SK-N-SH (cell line): Measurements from ENCODE around the gene CEP162.

Experiments
- CTCF ChIP-seq: fragments of 200-600 bp; sonication (generic); IDR thresholded peaks from 2 replicates; pipeline ENCODE4 v1.6.1; 2017; ENCODE audit warnings: antibody characterized with exemption, mild to moderate bottlenecking, moderate library complexity
- EP300 ChIP-seq, 2 experiments: IDR thresholded peaks; 2 replicates each; pipeline versions ENCODE4 v1.4.0 to v1.6.1; 2012; ENCODE audit warnings: borderline replicate concordance in 1 of 2, low read depth in 1 of 2, low read length in 1 of 2
- FOXM1 ChIP-seq: IDR thresholded peaks from 2 replicates; pipeline ENCODE4 v1.4.0; 2012; ENCODE audit warnings: low read depth, mild to moderate bottlenecking
- IRF3 ChIP-seq: fragments of 150-350 bp; IDR thresholded peaks from 2 replicates; pipeline ENCODE4 v1.6.1; 2016; ENCODE audit warnings: mild to moderate bottlenecking, low read depth, low read length
- MAX ChIP-seq: IDR thresholded peaks from 2 replicates; pipeline ENCODE4 v1.4.0; 2012; ENCODE audit warnings: low read depth
- MXI1 ChIP-seq: IDR thresholded peaks from 2 replicates; pipeline ENCODE4 v1.6.1; 2012; ENCODE audit warnings: mild to moderate bottlenecking, low read depth, low read length, improper control_type of control experiment
- POLR2AphosphoS5 ChIP-seq: IDR thresholded peaks from 2 replicates; pipeline ENCODE4 v1.6.1; 2012; ENCODE audit warnings: low read depth, low read length
- RCOR1 ChIP-seq: fragments of 150-350 bp; IDR thresholded peaks from 2 replicates; pipeline ENCODE4 v1.6.1; 2017; ENCODE audit warnings: antibody characterized with exemption, low read length
- RFX5 ChIP-seq: IDR thresholded peaks from 2 replicates; pipeline ENCODE4 v1.6.1; 2012; ENCODE audit warnings: mild to moderate bottlenecking, improper control_type of control experiment, low read length
- SIN3A ChIP-seq: IDR thresholded peaks from 2 replicates; pipeline ENCODE4 v1.6.1; 2012; ENCODE audit warnings: low read depth, mild to moderate bottlenecking, low read length, moderate library complexity, borderline replicate concordance
- SMC3 ChIP-seq: IDR thresholded peaks from 2 replicates; pipeline ENCODE4 v1.6.1; 2012; ENCODE audit warnings: low read depth, low read length, improper control_type of control experiment
- USF1 ChIP-seq: IDR thresholded peaks from 2 replicates; pipeline ENCODE4 v1.4.0; 2012; ENCODE audit warnings: low read depth, borderline replicate concordance
- TF ChIP-seq, protein P1 (sequence below): IDR thresholded peaks from 2 replicates; pipeline ENCODE4; 2012

DNA sequence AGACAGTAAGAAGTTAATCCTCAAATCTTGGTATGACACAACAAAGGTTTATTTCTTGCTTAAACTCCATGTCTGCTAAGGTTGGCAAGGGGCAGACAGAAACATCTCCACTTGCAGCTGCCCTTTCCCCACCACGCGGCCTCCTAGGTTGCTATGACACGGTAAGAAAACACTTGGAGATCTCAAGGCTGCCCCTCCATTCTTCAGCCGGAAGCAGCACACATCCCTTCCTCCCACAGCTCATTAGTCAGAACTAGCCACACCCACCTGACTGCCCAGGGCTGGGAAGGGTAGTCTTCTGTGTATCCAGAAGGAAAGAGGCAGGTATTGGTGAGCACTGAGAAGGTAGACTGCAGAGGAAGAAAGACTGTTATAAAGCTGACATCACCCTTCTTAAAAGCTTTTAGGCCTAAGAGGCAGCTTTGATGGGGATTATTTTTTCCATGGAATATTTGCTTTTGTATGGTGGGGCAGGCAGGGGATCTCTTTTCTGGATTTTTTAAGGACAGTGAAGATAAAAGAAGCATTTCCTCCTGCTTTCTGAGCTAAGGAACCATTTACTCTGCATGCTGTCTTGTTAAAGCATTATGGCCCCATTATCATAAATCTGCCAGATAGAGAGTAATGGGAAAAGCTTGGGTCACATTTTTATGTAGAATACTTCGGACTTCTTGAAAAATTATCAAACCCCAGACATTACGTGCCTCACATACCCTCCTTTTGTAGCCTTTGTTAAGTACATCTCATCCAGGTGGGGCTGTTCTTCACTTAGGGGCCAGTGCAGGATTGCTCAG, 152.3 kb downstream of the CEP162 start:
- no peak for TF ChIP-seq FOXM1
- no peak for TF ChIP-seq MXI1
- no peak for TF ChIP-seq CTCF
- no peak for TF ChIP-seq MAX
- no peak for TF ChIP-seq USF1
- TF ChIP-seq IRF3: no peak
- TF ChIP-seq POLR2AphosphoS5: no peak
- TF ChIP-seq SMC3: no peak
- no peak for TF ChIP-seq EP300 (IDR thresholded peaks at IDR 0.05; ENCODE audit: borderline replicate concordance in 1 of 2, low read depth in 1 of 2, low read length in 1 of 2)
- no peak for TF ChIP-seq SIN3A
- TF ChIP-seq, protein P1, sequence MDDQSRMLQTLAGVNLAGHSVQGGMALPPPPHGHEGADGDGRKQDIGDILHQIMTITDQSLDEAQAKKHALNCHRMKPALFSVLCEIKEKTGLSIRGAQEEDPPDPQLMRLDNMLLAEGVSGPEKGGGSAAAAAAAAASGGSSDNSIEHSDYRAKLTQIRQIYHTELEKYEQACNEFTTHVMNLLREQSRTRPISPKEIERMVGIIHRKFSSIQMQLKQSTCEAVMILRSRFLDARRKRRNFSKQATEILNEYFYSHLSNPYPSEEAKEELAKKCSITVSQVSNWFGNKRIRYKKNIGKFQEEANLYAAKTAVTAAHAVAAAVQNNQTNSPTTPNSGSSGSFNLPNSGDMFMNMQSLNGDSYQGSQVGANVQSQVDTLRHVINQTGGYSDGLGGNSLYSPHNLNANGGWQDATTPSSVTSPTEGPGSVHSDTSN: no peak
- no peak for TF ChIP-seq RCOR1
- TF ChIP-seq RFX5: no peak
